HG03280 (cell line): Measurements from ENCODE around the gene KRTAP16-1.

ENCODE experiments used
- ATAC-seq: cut with Tn5 transposase; IDR thresholded peaks from one replicate; pipeline ENCODE4 v1.9.1; 2021; ENCODE audit warnings: mild to moderate bottlenecking, moderate library complexity; ENCODE audit not compliant: unreplicated experiment

Gene KRTAP16-1

GRCh38 chr17:41329279-41329948, 20.3 kb upstream of the KRTAP16-1 start:
- no peak for ATAC-seq

GRCh38 chr17:41328207-41328606, 19.1 kb upstream of the KRTAP16-1 start:
- no peak for ATAC-seq

- no peak for ATAC-seq
Observed at GRCh38 chr17:41327411-41328120, 18.5 kb upstream of the KRTAP16-1 start.

GRCh38 chr17:41326173-41327145, 17.4 kb upstream of the KRTAP16-1 start:
- no peak for ATAC-seq

GRCh38 chr17:41325611-41326010, 16.5 kb upstream of the KRTAP16-1 start:
- ATAC-seq = no peak

- ATAC-seq = no peak
Observed at GRCh38 chr17:41325126-41325525, 16.0 kb upstream of the KRTAP16-1 start.

- no peak for ATAC-seq
Observed at GRCh38 chr17:41324180-41325075, 15.3 kb upstream of the KRTAP16-1 start.

GRCh38 chr17:41322903-41323895, 14.1 kb upstream of the KRTAP16-1 start:
- ATAC-seq = no peak

GRCh38 chr17:41322094-41322902, 13.2 kb upstream of the KRTAP16-1 start:
- ATAC-seq = no peak

GRCh38 chr17:41318231-41318630, 9.1 kb upstream of the KRTAP16-1 start:
- ATAC-seq = no peak

- no peak for ATAC-seq
Observed at GRCh38 chr17:41315814-41316445, 6.8 kb upstream of the KRTAP16-1 start.

GRCh38 chr17:41315204-41315794, 6.2 kb upstream of the KRTAP16-1 start, which contains the start of gene KRTAP17-1:
Gene KRTAP17-1 (minus strand): TSS chr17:41315710. CDS start chr17:41315650, 60 bp downstream.
- no peak for ATAC-seq

GRCh38 chr17:41311111-41311510, 2.0 kb upstream of the KRTAP16-1 start:
- ATAC-seq = no peak

GRCh38 chr17:41308251-41308917, 725 bp downstream of the KRTAP16-1 start:
- no peak for ATAC-seq

GRCh38 chr17:41307647-41308046, 1.5 kb downstream of the KRTAP16-1 start:
- no peak for ATAC-seq

GRCh38 chr17:41304091-41304490, 5.0 kb downstream of the KRTAP16-1 start:
- no peak for ATAC-seq

GRCh38 chr17:41302981-41303380, 6.1 kb downstream of the KRTAP16-1 start:
- ATAC-seq = no peak
